ENCODE data around the gene MOSPD3. TPM values are rescaled to one million over a fixed set of nuclear protein-coding genes. Genes with fewer than 3 reads are reported as not detected.

MOSPD3 gene
- total and polyA plus RNA-seq, 2 of the 8 experiments (the other 6 are each of a cell fraction or from before 2014, with no cell fraction given): 20.7 to 21.4 TPM

DNA sequence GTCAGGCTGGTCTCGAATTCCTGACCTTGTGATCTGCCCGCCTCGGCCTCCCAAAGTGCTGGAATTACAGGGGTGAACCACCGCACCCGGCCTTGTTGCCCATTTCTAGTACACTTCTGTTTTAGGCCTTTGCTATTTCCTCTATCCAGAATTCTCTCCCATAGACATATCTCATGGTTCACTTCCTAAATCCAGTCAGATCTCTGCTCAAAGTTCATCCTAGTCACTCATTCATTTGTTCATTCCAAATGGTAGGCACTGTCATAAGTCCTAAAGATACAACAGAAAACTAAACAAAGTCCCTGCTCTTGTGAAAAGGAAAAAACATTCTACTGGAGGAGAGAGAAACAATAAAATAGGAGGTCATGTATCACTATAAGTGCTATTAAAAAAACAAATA, 2.4 kb upstream of the MOSPD3 start (continued):
- TF ChIP-seq JUN (IDR thresholded peaks at IDR 0.05; ENCODE audit: low read depth, low read length) (no peak), MAFK (IDR thresholded peaks at IDR 0.05; ENCODE audit: low read depth, low read length) (no peak)
